Activated naive CD8-positive, alpha-beta T cell treated with anti-CD3 and anti-CD28 coated beads, Interleukin-2, amount 50 U/mL, for 24 hours (primary cell): ENCODE measurements around the gene CDC14B.
"Not testable (repeated sequence)": the region's sequence is repeated elsewhere in the genome, so short reads cannot be mapped to it uniquely, and the experiment has no call there.

Experiments used
- ATAC-seq: fragments of 150-1000 bp; cut with Tn5 transposase; one replicate; pipeline ENCODE4 v1.10.0; 2021
- DNase-seq: peaks from one replicate; pipeline ENCODE4 v3.0.0; 2021
- H3K27ac Mint-ChIP-seq: one replicate; pipeline ENCODE4 v1.8.0; 2021; ENCODE audit warnings: mild to moderate bottlenecking, mixed read lengths
- H3K27me3 Mint-ChIP-seq: one replicate; pipeline ENCODE4 v1.8.0; 2021; ENCODE audit warnings: mixed read lengths
- H3K36me3 Mint-ChIP-seq: one replicate; pipeline ENCODE4 v1.8.0; 2021; ENCODE audit warnings: low read depth, mixed read lengths
- H3K4me1 Mint-ChIP-seq: one replicate; pipeline ENCODE4 v1.8.0; 2021; ENCODE audit warnings: mixed read lengths
- H3K4me3 Mint-ChIP-seq: one replicate; pipeline ENCODE4 v1.8.0; 2021; ENCODE audit warnings: mild to moderate bottlenecking, moderate library complexity, mixed read lengths
- H3K9me3 Mint-ChIP-seq: one replicate; pipeline ENCODE4 v1.8.0; 2021; ENCODE audit warnings: mixed read lengths

CDC14B gene

GRCh38 chr9:96646081-96646991 is 26.7 kb upstream of the CDC14B start:
- Mint-ChIP-seq H3K4me3 (no peak overlapping the region), H3K27me3 (no peaks in the 10 kb centered on the region), H3K4me1 (peaks cover 5% of the 10 kb centered on the region), H3K9me3 (no peaks in the 10 kb centered on the region), H3K27ac (no peak overlapping the region), H3K36me3 (peaks cover 8% of the 10 kb centered on the region)
- DNase-seq (no peak), ATAC-seq (no peak)

- no peak overlapping the region for H3K27ac Mint-ChIP-seq
Measured at GRCh38 chr9:96644137-96644536, 24.5 kb upstream of the CDC14B start.

GRCh38 chr9:96641514-96641913 is 21.9 kb upstream of the CDC14B start:
- peaks cover 10% of the 10 kb centered on the region for H3K27me3 Mint-ChIP-seq
- H3K4me3 Mint-ChIP-seq: no peak overlapping the region
- no peak for ATAC-seq
- no peak overlapping the region for H3K27ac Mint-ChIP-seq
- H3K36me3 Mint-ChIP-seq: peaks cover 8% of the 10 kb centered on the region
- H3K9me3 Mint-ChIP-seq: no peaks in the 10 kb centered on the region
- H3K4me1 Mint-ChIP-seq: peaks cover 5% of the 10 kb centered on the region
- DNase-seq: no peak

More at GRCh38 chr9:96644137-96644536, 24.5 kb upstream of the CDC14B start:
- Mint-ChIP-seq H3K36me3 (peaks cover 8% of the 10 kb centered on the region), H3K9me3 (no peaks in the 10 kb centered on the region), H3K4me3 (no peak overlapping the region), H3K4me1 (peaks cover 5% of the 10 kb centered on the region), H3K27me3 (no peaks in the 10 kb centered on the region)
- no peak for ATAC-seq
- no peak for DNase-seq

GRCh38 chr9:96638606-96639364 is 19.1 kb upstream of the CDC14B start:
- peaks cover 14% of the 10 kb centered on the region for H3K27me3 Mint-ChIP-seq
- ATAC-seq: no peak
- no peaks in the 10 kb centered on the region for H3K9me3 Mint-ChIP-seq
- peaks cover 2% of the 10 kb centered on the region for H3K36me3 Mint-ChIP-seq
- no peak overlapping the region for H3K4me3 Mint-ChIP-seq
- no peaks in the 10 kb centered on the region for H3K4me1 Mint-ChIP-seq
- no peak for DNase-seq
- H3K27ac Mint-ChIP-seq: no peak overlapping the region

GRCh38 chr9:96636368-96636767 is 16.7 kb upstream of the CDC14B start:
- Mint-ChIP-seq H3K27ac (no peak overlapping the region), H3K9me3 (no peaks in the 10 kb centered on the region), H3K4me1 (no peaks in the 10 kb centered on the region), H3K4me3 (no peak overlapping the region), H3K36me3 (no peaks in the 10 kb centered on the region), H3K27me3 (peaks cover 23% of the 10 kb centered on the region)
- ATAC-seq: no peak
- DNase-seq: no peak

GRCh38 chr9:96633579-96633978 is 13.9 kb upstream of the CDC14B start:
- H3K9me3 Mint-ChIP-seq, H3K27ac Mint-ChIP-seq, H3K4me1 Mint-ChIP-seq, H3K4me3 Mint-ChIP-seq, ATAC-seq, H3K36me3 Mint-ChIP-seq, DNase-seq: not testable (repeated sequence)
- H3K27me3 Mint-ChIP-seq: peaks cover 38% of the 10 kb centered on the region

GRCh38 chr9:96626912-96627311 is 7.3 kb upstream of the CDC14B start:
- Mint-ChIP-seq H3K9me3 (no peaks in the 10 kb centered on the region), H3K4me3 (no peak overlapping the region), H3K27ac (no peak overlapping the region), H3K4me1 (peaks cover 12% of the 10 kb centered on the region), H3K36me3 (no peaks in the 10 kb centered on the region), H3K27me3 (peaks cover 32% of the 10 kb centered on the region)
- DNase-seq (no peak), ATAC-seq (no peak)

GRCh38 chr9:96621618-96622017 is 2.0 kb upstream of the CDC14B start:
- no peak for DNase-seq
- H3K36me3 Mint-ChIP-seq: no peaks in the 10 kb centered on the region
- H3K9me3 Mint-ChIP-seq: no peaks in the 10 kb centered on the region
- no peak for ATAC-seq
- no peak overlapping the region for H3K27ac Mint-ChIP-seq
- peaks cover 48% of the 10 kb centered on the region for H3K27me3 Mint-ChIP-seq
- H3K4me1 Mint-ChIP-seq: peaks cover 4% of the 10 kb centered on the region
- no peak overlapping the region for H3K4me3 Mint-ChIP-seq

GRCh38 chr9:96620832-96621269 is 1.2 kb upstream of the CDC14B start:
- no peak overlapping the region for H3K4me3 Mint-ChIP-seq
- ATAC-seq (no peak), DNase-seq (no peak)
- H3K27me3 Mint-ChIP-seq: peaks cover 53% of the 10 kb centered on the region
- no peaks in the 10 kb centered on the region for H3K36me3 Mint-ChIP-seq
- H3K4me1 Mint-ChIP-seq: peaks cover 4% of the 10 kb centered on the region
- H3K9me3 Mint-ChIP-seq: no peaks in the 10 kb centered on the region
- H3K27ac Mint-ChIP-seq: no peak overlapping the region

- Mint-ChIP-seq H3K27me3 (peaks cover 60% of the 10 kb centered on the region), H3K4me3 (peak overlapping the region; percentile 46), H3K36me3 (no peaks in the 10 kb centered on the region), H3K9me3 (no peaks in the 10 kb centered on the region), H3K4me1 (peaks cover 4% of the 10 kb centered on the region), H3K27ac (no peak overlapping the region)
- DNase-seq (no peak), ATAC-seq (no peak)
Measured at GRCh38 chr9:96620181-96620514, 505 bp upstream of the CDC14B start.

- no peak for DNase-seq
- Mint-ChIP-seq H3K4me1 (peaks cover 4% of the 10 kb centered on the region), H3K27me3 (peaks cover 62% of the 10 kb centered on the region), H3K9me3 (no peaks in the 10 kb centered on the region), H3K27ac (no peak overlapping the region), H3K4me3 (no peak overlapping the region), H3K36me3 (no peaks in the 10 kb centered on the region)
- peak; percentile 3 for ATAC-seq
Measured at GRCh38 chr9:96619124-96619465, 548 bp downstream of the CDC14B start.

- ATAC-seq (no peak), DNase-seq (peak; percentile 19)
- Mint-ChIP-seq H3K27me3 (peaks cover 62% of the 10 kb centered on the region), H3K9me3 (no peaks in the 10 kb centered on the region), H3K4me1 (peaks cover 4% of the 10 kb centered on the region), H3K36me3 (no peaks in the 10 kb centered on the region), H3K4me3 (peak overlapping the region; percentile 55), H3K27ac (no peak overlapping the region)
Measured at GRCh38 chr9:96618209-96619123, 1.2 kb downstream of the CDC14B start.

GRCh38 chr9:96617439-96618185 is 2.0 kb downstream of the CDC14B start:
- Mint-ChIP-seq H3K4me3 (peak overlapping the region; percentile 55), H3K27me3 (peaks cover 65% of the 10 kb centered on the region), H3K36me3 (no peaks in the 10 kb centered on the region), H3K4me1 (peaks cover 4% of the 10 kb centered on the region), H3K9me3 (no peaks in the 10 kb centered on the region), H3K27ac (no peak overlapping the region)
- DNase-seq (no peak), ATAC-seq (no peak)
